ENCODE data around the gene PLEKHB2. TPM values are rescaled to one million over a fixed set of nuclear protein-coding genes. Genes with fewer than 3 reads are reported as not detected.

The PLEKHB2 gene
- total and polyA plus RNA-seq, 10 of the 15 experiments (the other 5 are each of a cell fraction or from before 2014, with no cell fraction given): 12.3 to 55.6 (median 26.2) TPM

DNA sequence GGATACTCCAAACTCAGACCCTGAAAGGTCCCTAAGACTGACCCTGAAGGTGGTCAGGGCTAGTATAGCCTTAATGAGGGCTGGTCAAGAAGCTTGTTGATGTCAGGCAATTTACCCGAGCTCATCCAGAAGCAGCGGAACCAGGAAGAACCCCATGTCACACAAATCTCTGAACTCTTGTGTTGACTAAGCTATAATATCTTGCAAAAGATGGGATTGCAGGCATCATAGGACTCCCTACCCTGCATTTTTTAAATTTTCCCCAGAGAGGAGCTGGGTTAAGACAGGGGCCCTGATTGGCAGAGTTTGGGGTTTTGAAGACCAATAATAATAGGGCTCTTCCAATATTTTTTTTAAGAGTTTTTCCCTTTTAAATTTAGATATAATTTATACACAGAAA, 2.0 kb upstream of the PLEKHB2 start:
- H3K27me3 ChIP-seq (replicated peaks in 1 of 2; ENCODE audit: control insufficient read depth in 2 of 2, insufficient read depth in 2 of 2, low read length in 1 of 2): no peaks in the 10 kb centered on the region
- POLR2A ChIA-PET: interaction anchor here (1.2 to 5.5 kb wide), 3 partner anchors 8 to 10 kb away, joined by 4 to 45 read pairs (median 16); partner anchors contain the start of gene FAM168B
- no peaks in the 10 kb centered on the region for H3K9me3 ChIP-seq (replicated peaks; ENCODE audit: control insufficient read depth, insufficient read depth, low read length)
- peak overlapping the region; percentile 44; the same call in 1 of the 2 replicates for H2AFZ ChIP-seq (ENCODE audit: control insufficient read depth, low read depth, low read length)
- ATAC-seq: no peak
- no peak overlapping the region for H3K27ac ChIP-seq (ENCODE audit: control insufficient read depth, insufficient read depth)
- H3K4me1 ChIP-seq (ENCODE audit: control insufficient read depth, insufficient read depth, low read length): peaks cover 6% of the 10 kb centered on the region
- SMC1A ChIA-PET (ENCODE audit: uncharacterized antibody, unreplicated experiment): interaction anchor here (3.6 kb wide), 1 partner anchor 9 kb away, joined by 34 read pairs; the partner anchor contains the start of gene FAM168B
- no peak for FAIRE-seq
- no peaks in the 10 kb centered on the region for H4K20me1 ChIP-seq (ENCODE audit: control insufficient read depth, insufficient read depth)
- H3K79me2 ChIP-seq (ENCODE audit: control insufficient read depth, insufficient read depth, low read length): peaks cover 30% of the 10 kb centered on the region
- BruUV-seq (replicated peaks): no TSS peak
- intact Hi-C loops (cut with micrococcal nuclease; ENCODE audit: unreplicated experiment): loop anchor here (10.0 kb wide), 1 partner anchor 758 kb away; the partner anchor contains the start of gene IMP4
- H3K9ac ChIP-seq (ENCODE audit: control insufficient read depth, insufficient read depth, low read length): no peak overlapping the region
- in situ Hi-C loops (cut with MboI): no loop called here
- WGBS (ENCODE audit: insufficient coverage, insufficient replicate concordance, low lambda C conversion rate, missing lambda C conversion rate): 61% methylated on average over 2 of the region's 2 CpGs
- CTCF ChIA-PET: interaction anchor here (1.8 to 4.9 kb wide), 2 partner anchors 10 to 305 kb away, joined by 4 to 31 read pairs; partner anchors contain the start of gene FAM168B
- no peak overlapping the region for H3K4me2 ChIP-seq (ENCODE audit: control insufficient read depth, insufficient read depth)
- DNase-seq (ENCODE audit: low read depth, low spot score): no peak
- peaks cover 0 to 3% of the 10 kb centered on the region in 2 experiments; a peak in 1 of 4 replicates for H3K36me3 ChIP-seq (ENCODE audit: control insufficient read depth in 2 of 2, insufficient read depth in 2 of 2, low read length in 1 of 2)
- RAD21 ChIA-PET (ENCODE audit: unreplicated experiment): interaction anchor here (2.7 kb wide), 1 partner anchor 10 kb away, joined by 18 read pairs; the partner anchor contains the start of gene FAM168B
- no peak overlapping the region for H3K4me3 ChIP-seq
- TF ChIP-seq, protein P1, sequence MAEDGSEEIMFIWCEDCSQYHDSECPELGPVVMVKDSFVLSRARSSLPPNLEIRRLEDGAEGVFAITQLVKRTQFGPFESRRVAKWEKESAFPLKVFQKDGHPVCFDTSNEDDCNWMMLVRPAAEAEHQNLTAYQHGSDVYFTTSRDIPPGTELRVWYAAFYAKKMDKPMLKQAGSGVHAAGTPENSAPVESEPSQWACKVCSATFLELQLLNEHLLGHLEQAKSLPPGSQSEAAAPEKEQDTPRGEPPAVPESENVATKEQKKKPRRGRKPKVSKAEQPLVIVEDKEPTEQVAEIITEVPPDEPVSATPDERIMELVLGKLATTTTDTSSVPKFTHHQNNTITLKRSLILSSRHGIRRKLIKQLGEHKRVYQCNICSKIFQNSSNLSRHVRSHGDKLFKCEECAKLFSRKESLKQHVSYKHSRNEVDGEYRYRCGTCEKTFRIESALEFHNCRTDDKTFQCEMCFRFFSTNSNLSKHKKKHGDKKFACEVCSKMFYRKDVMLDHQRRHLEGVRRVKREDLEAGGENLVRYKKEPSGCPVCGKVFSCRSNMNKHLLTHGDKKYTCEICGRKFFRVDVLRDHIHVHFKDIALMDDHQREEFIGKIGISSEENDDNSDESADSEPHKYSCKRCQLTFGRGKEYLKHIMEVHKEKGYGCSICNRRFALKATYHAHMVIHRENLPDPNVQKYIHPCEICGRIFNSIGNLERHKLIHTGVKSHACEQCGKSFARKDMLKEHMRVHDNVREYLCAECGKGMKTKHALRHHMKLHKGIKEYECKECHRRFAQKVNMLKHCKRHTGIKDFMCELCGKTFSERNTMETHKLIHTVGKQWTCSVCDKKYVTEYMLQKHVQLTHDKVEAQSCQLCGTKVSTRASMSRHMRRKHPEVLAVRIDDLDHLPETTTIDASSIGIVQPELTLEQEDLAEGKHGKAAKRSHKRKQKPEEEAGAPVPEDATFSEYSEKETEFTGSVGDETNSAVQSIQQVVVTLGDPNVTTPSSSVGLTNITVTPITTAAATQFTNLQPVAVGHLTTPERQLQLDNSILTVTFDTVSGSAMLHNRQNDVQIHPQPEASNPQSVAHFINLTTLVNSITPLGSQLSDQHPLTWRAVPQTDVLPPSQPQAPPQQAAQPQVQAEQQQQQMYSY (CRISPR knock-in tag; IDR thresholded peaks at IDR 0.05): no peak
- TF ChIP-seq, protein P2, sequence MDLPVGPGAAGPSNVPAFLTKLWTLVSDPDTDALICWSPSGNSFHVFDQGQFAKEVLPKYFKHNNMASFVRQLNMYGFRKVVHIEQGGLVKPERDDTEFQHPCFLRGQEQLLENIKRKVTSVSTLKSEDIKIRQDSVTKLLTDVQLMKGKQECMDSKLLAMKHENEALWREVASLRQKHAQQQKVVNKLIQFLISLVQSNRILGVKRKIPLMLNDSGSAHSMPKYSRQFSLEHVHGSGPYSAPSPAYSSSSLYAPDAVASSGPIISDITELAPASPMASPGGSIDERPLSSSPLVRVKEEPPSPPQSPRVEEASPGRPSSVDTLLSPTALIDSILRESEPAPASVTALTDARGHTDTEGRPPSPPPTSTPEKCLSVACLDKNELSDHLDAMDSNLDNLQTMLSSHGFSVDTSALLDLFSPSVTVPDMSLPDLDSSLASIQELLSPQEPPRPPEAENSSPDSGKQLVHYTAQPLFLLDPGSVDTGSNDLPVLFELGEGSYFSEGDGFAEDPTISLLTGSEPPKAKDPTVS (IDR thresholded peaks at IDR 0.05; ENCODE audit: low read depth, low read length): no peak
- TF ChIP-seq, protein P3, sequence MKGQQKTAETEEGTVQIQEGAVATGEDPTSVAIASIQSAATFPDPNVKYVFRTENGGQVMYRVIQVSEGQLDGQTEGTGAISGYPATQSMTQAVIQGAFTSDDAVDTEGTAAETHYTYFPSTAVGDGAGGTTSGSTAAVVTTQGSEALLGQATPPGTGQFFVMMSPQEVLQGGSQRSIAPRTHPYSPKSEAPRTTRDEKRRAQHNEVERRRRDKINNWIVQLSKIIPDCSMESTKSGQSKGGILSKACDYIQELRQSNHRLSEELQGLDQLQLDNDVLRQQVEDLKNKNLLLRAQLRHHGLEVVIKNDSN (IDR thresholded peaks at IDR 0.05; ENCODE audit: borderline replicate concordance, extremely low read length, insufficient read depth, low read depth, low read length): no peak
- TF ChIP-seq, protein P4, sequence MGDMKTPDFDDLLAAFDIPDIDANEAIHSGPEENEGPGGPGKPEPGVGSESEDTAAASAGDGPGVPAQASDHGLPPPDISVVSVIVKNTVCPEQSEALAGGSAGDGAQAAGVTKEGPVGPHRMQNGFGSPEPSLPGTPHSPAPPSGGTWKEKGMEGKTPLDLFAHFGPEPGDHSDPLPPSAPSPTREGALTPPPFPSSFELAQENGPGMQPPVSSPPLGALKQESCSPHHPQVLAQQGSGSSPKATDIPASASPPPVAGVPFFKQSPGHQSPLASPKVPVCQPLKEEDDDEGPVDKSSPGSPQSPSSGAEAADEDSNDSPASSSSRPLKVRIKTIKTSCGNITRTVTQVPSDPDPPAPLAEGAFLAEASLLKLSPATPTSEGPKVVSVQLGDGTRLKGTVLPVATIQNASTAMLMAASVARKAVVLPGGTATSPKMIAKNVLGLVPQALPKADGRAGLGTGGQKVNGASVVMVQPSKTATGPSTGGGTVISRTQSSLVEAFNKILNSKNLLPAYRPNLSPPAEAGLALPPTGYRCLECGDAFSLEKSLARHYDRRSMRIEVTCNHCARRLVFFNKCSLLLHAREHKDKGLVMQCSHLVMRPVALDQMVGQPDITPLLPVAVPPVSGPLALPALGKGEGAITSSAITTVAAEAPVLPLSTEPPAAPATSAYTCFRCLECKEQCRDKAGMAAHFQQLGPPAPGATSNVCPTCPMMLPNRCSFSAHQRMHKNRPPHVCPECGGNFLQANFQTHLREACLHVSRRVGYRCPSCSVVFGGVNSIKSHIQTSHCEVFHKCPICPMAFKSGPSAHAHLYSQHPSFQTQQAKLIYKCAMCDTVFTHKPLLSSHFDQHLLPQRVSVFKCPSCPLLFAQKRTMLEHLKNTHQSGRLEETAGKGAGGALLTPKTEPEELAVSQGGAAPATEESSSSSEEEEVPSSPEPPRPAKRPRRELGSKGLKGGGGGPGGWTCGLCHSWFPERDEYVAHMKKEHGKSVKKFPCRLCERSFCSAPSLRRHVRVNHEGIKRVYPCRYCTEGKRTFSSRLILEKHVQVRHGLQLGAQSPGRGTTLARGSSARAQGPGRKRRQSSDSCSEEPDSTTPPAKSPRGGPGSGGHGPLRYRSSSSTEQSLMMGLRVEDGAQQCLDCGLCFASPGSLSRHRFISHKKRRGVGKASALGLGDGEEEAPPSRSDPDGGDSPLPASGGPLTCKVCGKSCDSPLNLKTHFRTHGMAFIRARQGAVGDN (IDR thresholded peaks at IDR 0.05): no peak
- TF ChIP-seq, protein P5, sequence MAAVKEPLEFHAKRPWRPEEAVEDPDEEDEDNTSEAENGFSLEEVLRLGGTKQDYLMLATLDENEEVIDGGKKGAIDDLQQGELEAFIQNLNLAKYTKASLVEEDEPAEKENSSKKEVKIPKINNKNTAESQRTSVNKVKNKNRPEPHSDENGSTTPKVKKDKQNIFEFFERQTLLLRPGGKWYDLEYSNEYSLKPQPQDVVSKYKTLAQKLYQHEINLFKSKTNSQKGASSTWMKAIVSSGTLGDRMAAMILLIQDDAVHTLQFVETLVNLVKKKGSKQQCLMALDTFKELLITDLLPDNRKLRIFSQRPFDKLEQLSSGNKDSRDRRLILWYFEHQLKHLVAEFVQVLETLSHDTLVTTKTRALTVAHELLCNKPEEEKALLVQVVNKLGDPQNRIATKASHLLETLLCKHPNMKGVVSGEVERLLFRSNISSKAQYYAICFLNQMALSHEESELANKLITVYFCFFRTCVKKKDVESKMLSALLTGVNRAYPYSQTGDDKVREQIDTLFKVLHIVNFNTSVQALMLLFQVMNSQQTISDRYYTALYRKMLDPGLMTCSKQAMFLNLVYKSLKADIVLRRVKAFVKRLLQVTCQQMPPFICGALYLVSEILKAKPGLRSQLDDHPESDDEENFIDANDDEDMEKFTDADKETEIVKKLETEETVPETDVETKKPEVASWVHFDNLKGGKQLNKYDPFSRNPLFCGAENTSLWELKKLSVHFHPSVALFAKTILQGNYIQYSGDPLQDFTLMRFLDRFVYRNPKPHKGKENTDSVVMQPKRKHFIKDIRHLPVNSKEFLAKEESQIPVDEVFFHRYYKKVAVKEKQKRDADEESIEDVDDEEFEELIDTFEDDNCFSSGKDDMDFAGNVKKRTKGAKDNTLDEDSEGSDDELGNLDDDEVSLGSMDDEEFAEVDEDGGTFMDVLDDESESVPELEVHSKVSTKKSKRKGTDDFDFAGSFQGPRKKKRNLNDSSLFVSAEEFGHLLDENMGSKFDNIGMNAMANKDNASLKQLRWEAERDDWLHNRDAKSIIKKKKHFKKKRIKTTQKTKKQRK (IDR thresholded peaks at IDR 0.05; ENCODE audit: low read depth, low read length): no peak
- TF ChIP-seq TCF12 (IDR thresholded peaks at IDR 0.05; ENCODE audit: low read depth, low read length): no peak
- TF ChIP-seq ESRRA (IDR thresholded peaks at IDR 0.05; ENCODE audit: low read length): no peak
- TF ChIP-seq NFIC (IDR thresholded peaks at IDR 0.05; ENCODE audit: low read depth, low read length): no peak

All from GM12878 (cell line).